ENCODE results near the gene ACIN1. TPM values are rescaled to one million over a fixed set of nuclear protein-coding genes. Genes with fewer than 3 reads are reported as not detected.

The ACIN1 gene
- total and polyA plus RNA-seq, 2 of the 8 experiments (the other 6 are each of a cell fraction or from before 2014, with no cell fraction given): 132 to 233 TPM

DNA sequence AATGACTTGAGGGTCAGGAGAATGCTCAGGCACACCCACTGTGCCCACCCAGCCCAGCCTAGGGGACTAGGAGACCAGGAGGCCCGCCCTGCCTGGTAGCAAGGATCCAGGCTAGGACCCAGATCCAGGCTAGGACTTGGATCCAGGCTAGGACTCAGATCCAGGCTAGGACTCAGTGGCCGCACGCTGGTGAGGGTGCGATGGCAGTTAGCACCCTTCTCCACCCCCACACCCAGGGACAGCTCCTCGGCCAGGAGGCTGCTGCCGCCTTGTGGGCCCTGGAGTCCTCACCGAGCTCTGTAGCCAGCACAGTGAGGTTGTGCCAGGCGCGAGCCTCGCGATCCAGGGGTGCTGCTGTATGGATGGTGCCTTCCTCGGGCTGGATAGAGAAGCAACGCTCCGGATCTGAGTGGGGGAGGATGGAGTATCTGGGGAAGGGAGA is 42.7 kb downstream of the ACIN1 start:
- H3K14ac ChIP-seq (ENCODE audit: insufficient read length): no peak overlapping the region
- no peak overlapping the region for H2BK120ac ChIP-seq (replicated peaks; ENCODE audit: low read depth, low read length)
- 83% methylated on average over 13 of the region's 14 CpGs; no CpG with 5 or more reads in 1 of the 2 experiments for WGBS, 2 experiments (ENCODE audit: extremely low coverage in 1 of 2, insufficient coverage in 1 of 2, insufficient read length in 1 of 2, insufficient replicate concordance in 2 of 2, low coverage in 1 of 2, low lambda C conversion rate in 2 of 2, missing lambda C conversion rate in 1 of 2)
- H3K4me1 ChIP-seq (replicated peaks in 1 of 4; ENCODE audit: control insufficient read depth in 3 of 4, insufficient read depth in 4 of 4, low read length in 3 of 4): peaks cover 0 to 13% (median 5%) of the 10 kb centered on the region in 4 experiments; a peak in 5 of 7 replicates
- H3K4ac ChIP-seq (replicated peaks; ENCODE audit: insufficient read length, low read depth, low read length): no peak overlapping the region
- no peak overlapping the region for H2AK5ac ChIP-seq (ENCODE audit: low read depth, low read length)
- H3K27ac ChIP-seq (ENCODE audit: low read depth, low read length): no peak overlapping the region
- DNase-seq (ENCODE audit: low read depth in 1 of 2, low spot score in 2 of 2): peak in 1 of 2 experiments; percentile 62
- no peak overlapping the region for H2BK12ac ChIP-seq (ENCODE audit: low read depth, low read length)
- no peak overlapping the region for H4K5ac ChIP-seq (ENCODE audit: insufficient read length, low read depth, low read length)
- no peak overlapping the region for H2AFZ ChIP-seq (ENCODE audit: low read length)
- no peak overlapping the region for H4K91ac ChIP-seq (replicated peaks; ENCODE audit: insufficient read length, low read length)
- H2BK5ac ChIP-seq (ENCODE audit: low read depth, low read length): no peak overlapping the region
- CTCF ChIA-PET (ENCODE audit: partially characterized antibody): interaction anchor here (0.5 to 29.2 kb wide), 21 partner anchors 8 to 122 kb away, joined by 3 to 785 read pairs (median 5); partner anchors contain the start of genes AJUBA and PSMB11
- H3K23ac ChIP-seq (ENCODE audit: insufficient read length): no peak overlapping the region
- no peak overlapping the region for H3K56ac ChIP-seq (replicated peaks; ENCODE audit: insufficient read length, low read depth, low read length)
- H3K4me2 ChIP-seq (ENCODE audit: insufficient read depth in 1 of 2, low read depth in 2 of 2, low read length in 2 of 2): no peak overlapping the region
- FAIRE-seq: no peak
- H2BK15ac ChIP-seq (ENCODE audit: low read length): no peak overlapping the region
- H3K79me2 ChIP-seq (ENCODE audit: control insufficient read depth in 1 of 2, insufficient read depth in 2 of 2, low read length in 2 of 2): no peaks in the 10 kb centered on the region
- no peaks in the 10 kb centered on the region; a peak in 1 of 7 replicates for H3K27me3 ChIP-seq (replicated peaks in 1 of 4; ENCODE audit: control insufficient read depth in 3 of 4, extremely low read depth in 1 of 4, insufficient read depth in 3 of 4, low read length in 3 of 4)
- TF ChIP-seq RBBP5 (IDR thresholded peaks at IDR 0.05; ENCODE audit: borderline replicate concordance, low read depth, low read length): no peak
- TF ChIP-seq, protein P1, sequence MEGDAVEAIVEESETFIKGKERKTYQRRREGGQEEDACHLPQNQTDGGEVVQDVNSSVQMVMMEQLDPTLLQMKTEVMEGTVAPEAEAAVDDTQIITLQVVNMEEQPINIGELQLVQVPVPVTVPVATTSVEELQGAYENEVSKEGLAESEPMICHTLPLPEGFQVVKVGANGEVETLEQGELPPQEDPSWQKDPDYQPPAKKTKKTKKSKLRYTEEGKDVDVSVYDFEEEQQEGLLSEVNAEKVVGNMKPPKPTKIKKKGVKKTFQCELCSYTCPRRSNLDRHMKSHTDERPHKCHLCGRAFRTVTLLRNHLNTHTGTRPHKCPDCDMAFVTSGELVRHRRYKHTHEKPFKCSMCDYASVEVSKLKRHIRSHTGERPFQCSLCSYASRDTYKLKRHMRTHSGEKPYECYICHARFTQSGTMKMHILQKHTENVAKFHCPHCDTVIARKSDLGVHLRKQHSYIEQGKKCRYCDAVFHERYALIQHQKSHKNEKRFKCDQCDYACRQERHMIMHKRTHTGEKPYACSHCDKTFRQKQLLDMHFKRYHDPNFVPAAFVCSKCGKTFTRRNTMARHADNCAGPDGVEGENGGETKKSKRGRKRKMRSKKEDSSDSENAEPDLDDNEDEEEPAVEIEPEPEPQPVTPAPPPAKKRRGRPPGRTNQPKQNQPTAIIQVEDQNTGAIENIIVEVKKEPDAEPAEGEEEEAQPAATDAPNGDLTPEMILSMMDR (IDR thresholded peaks at IDR 0.05; ENCODE audit: control extremely low read depth in 1 of 3, insufficient read depth in 1 of 3, low read depth in 1 of 3, low read length in 3 of 3): peak; percentile 62 to 76 (median 66)
- TF ChIP-seq EP300 (IDR thresholded peaks at IDR 0.05; ENCODE audit: borderline replicate concordance in 1 of 2, low read depth in 2 of 2, low read length in 2 of 2): no peak
- TF ChIP-seq RAD21 (IDR thresholded peaks at IDR 0.05 in 1 of 2, conservative IDR thresholded peaks at IDR 0.05 in 1 of 2; ENCODE audit: low read depth in 2 of 2, low read length in 2 of 2): peak; percentile 76 to 82
- no peaks in the 10 kb centered on the region for H3K9me3 ChIP-seq (ENCODE audit: insufficient read depth in 2 of 2, low read depth in 1 of 2, low read length in 1 of 2)
- no peak overlapping the region for H2BK20ac ChIP-seq (ENCODE audit: low read length)
- H3K23me2 ChIP-seq (ENCODE audit: low read depth, low read length): peaks cover 10% of the 10 kb centered on the region
- POLR2A ChIA-PET (ENCODE audit: partially characterized antibody): interaction anchor here (1.0 to 2.4 kb wide), 6 partner anchors 22 to 69 kb away, joined by 4 to 8 read pairs (median 5); partner anchors contain the start of gene AJUBA
- no peak overlapping the region for H3K4me3 ChIP-seq (ENCODE audit: extremely low read depth in 1 of 4, insufficient read depth in 2 of 4, low read depth in 3 of 4, low read length in 4 of 4)
- no peak overlapping the region for H3K9ac ChIP-seq (replicated peaks in 1 of 4; ENCODE audit: extremely low read depth in 1 of 4, low read depth in 3 of 4, low read length in 3 of 4)
- no peak overlapping the region for H3K18ac ChIP-seq (ENCODE audit: extremely low read depth, low read length)
- H4K20me1 ChIP-seq (replicated peaks in 1 of 2; ENCODE audit: control insufficient read depth in 1 of 2, insufficient read depth in 2 of 2, low read length in 2 of 2): peaks cover 0 to 2% of the 10 kb centered on the region in 2 experiments
- no peak overlapping the region; the same call in 1 of the 2 replicates for H4K8ac ChIP-seq (ENCODE audit: extremely low read depth, insufficient read depth, low read length)
- no peaks in the 10 kb centered on the region for H3K79me1 ChIP-seq (ENCODE audit: low read depth, low read length)
- H3K36me3 ChIP-seq (ENCODE audit: control insufficient read depth in 2 of 4, insufficient read depth in 4 of 4, low read length in 3 of 4): peaks cover 0 to 10% (median 3%) of the 10 kb centered on the region in 4 experiments; a peak in 5 of 8 replicates
